GM23338 (cell line): ENCODE measurements around the gene MEGF9.

ENCODE experiments used
- CREB1 ChIP-seq: fragments of 250-450 bp; sonication (Bioruptor Pico); IDR thresholded peaks from 2 replicates; pipeline ENCODE4 v1.5.0; 2020; ENCODE audit warnings: low read depth, mild to moderate bottlenecking, moderate library complexity
- CTCF ChIP-seq, 2 experiments: fragments of 200-600 bp in 1 of 2; sonication (generic) in 1 of 2; conservative IDR thresholded peaks; 2 replicates each; pipeline versions ENCODE4 v1.5.1 to v1.6.1; 2016 to 2017; ENCODE audit warnings: antibody characterized with exemption in 2 of 2, low read depth in 2 of 2, mild to moderate bottlenecking in 2 of 2, moderate library complexity in 1 of 2
- POLR2AphosphoS5 ChIP-seq: IDR thresholded peaks from 2 replicates; pipeline ENCODE4 v1.6.1; 2016; ENCODE audit warnings: antibody characterized with exemption, low read depth

DNA sequence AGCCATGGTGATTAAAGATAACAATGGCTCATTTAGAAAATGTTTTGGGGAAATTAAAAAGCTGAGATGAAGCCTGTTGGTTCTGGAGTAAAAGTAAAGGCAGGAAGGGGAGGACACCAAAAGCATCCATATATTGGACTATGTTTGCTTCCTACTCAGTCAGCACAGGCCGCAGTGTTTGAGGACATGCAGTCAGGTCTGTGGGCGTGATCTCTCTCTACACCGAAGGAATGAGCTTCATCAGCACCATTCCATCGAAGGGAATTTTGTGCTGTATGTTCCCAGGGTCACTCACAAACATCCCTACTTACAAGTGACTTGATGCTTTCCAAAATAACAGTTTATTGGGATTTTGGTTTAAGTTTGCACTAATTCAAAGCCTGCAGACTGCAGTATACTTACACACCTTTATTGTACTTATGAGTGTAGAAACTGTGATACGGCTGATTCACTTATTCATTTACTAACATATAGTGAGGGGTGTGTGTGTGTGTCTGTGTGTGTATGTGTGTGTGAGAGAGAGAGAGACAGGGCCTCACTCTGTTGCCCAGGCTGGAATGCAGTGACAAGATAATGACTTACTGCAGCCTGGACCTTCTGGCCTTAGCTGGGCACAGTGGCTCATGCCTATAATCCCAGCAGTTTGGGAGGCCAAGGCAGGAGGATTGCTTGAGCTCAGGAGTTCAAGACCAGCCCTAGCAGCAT, 120.9 kb downstream of the MEGF9 start:
- TF ChIP-seq CTCF (conservative IDR thresholded peaks at IDR 0.05; ENCODE audit: low read depth in 2 of 2): no peak
- TF ChIP-seq CREB1: no peak
- no peak for TF ChIP-seq POLR2AphosphoS5
